HTR-8/SVneo (cell line): ENCODE measurements around the gene ALPG.

Experiments used
- DNase-seq: peaks from one replicate; pipeline ENCODE4 v3.0.0; 2011; ENCODE audit warnings: low spot score, mixed read lengths; ENCODE audit not compliant: insufficient read length
- FAIRE-seq: peaks from 2 replicates; lab custom pipeline; 2011; peaks lifted over from hg19 to GRCh38; lab: Jason Lieb, UNC

The ALPG gene

DNA sequence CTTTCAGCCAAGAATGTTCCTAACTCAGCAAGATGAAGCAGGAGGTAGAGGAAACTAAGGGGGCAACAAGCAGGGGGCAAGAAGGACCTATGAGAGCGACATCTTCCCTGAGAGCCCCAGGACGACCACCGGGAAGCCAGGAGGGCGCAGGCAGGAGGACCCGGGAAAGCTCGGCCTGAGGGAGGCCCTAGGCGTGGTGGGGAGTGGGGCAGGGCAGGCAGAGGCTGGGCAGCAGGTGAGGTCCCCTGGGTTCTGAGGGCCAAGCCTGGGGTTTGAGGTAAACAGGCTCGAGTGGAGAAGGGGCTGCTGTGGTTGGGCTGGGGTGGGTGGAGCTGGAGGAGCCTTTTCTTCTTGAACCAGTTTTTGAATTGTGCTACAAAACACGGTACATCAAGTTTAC is 48.0 kb downstream of the ALPG start:
- no peak for FAIRE-seq
- no peak for DNase-seq

DNA sequence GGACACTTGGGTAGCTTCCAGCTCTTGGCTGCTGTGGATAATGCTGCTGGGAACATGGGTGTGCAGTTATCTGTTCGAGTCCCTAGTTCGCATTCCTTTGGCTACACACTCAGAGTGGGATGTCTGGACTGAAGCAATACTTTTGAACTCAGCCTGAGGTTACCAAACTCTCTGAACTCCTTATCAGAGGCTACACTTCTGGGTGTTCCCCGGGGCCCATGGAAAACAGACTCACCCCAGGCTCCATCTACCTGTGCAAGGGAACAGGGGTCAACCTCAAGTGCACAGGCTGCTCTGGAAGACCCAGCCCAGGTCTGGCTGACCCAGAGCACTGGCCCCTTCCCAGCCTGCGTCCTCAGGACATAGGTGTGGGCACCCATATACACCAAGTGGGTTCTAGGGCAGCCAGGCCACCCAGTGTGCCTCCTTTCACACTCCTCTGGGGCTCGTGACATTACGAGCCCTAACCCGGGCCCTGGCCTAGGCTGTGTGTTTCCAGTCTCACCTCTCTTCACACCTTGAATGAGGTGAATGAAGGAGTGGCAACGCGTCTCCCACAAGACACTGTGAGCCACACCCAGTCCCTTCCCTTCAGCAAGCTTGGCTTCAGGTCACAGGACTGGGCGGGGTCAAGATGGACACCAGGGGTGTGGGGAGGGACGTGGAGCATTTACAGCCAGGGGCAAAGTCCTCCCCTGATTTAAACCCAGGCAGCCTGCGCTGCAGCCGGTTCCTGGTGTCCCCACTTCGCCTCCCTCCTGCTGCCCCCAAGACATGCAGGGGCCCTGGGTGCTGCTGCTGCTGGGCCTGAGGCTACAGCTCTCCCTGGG is 49.0 kb downstream of the ALPG start, which contains the start of gene ALPI:
Gene ALPI, plus strand, starts transcription at position 728 of the 830 bp plus-strand sequence. Its CDS starts 47 bp downstream, at position 775.
- no peak for FAIRE-seq
- no peak for DNase-seq

DNA sequence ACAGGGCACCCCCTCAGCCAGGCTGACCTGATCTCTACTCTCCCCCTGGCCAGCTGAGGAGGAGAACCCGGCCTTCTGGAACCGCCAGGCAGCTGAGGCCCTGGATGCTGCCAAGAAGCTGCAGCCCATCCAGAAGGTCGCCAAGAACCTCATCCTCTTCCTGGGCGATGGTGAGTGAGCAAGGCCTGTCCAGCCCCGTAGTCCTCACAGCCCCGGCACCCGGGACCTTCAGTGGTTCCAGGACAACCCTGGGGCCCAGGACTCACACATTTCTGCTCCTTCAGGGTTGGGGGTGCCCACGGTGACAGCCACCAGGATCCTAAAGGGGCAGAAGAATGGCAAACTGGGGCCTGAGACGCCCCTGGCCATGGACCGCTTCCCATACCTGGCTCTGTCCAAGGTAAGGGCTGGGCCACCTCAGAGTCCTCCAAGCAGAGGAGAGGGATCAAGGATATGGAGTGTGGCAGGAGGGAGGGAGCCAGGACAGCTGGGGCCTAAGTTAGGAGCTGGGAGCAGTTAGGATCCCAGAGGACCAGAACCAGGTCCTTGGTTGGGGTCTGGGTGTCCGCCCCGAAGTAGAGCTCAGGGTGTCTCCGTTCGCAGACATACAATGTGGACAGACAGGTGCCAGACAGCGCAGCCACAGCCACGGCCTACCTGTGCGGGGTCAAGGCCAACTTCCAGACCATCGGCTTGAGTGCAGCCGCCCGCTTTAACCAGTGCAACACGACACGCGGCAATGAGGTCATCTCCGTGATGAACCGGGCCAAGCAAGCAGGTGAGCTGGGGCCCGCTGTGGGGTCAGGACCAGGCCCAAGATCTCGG is 49.9 kb downstream of the ALPG start:
- DNase-seq, result no peak
- FAIRE-seq, result no peak

DNA sequence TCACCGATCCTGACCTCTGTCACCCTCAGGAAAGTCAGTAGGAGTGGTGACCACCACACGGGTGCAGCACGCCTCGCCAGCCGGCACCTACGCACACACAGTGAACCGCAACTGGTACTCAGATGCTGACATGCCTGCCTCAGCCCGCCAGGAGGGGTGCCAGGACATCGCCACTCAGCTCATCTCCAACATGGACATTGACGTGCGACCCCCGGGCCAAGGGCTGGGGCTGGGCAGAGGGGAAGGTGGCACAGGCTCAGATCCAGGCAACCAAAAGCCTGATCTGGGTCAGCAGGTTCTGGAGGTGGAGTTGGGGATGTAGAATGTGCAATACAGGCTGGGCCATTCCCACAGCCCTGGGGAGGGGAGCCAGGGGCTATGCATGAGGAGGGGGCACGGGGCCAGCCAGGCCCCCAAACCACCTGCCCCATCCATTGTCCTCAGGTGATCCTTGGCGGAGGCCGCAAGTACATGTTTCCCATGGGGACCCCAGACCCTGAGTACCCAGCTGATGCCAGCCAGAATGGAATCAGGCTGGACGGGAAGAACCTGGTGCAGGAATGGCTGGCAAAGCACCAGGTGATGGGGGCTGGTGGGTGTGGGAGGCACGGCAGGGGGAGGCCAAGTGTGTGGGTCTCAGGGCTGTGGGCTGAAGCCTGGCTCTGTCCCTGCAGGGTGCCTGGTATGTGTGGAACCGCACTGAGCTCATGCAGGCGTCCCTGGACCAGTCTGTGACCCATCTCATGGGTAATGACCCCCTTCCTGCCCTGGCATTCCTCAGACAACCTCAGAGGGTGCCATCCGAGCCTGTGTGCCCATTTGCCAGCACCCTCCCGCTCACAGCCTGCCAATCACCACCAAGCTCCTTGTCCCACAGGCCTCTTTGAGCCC is 50.7 kb downstream of the ALPG start:
- FAIRE-seq (no peak), DNase-seq (no peak)

DNA sequence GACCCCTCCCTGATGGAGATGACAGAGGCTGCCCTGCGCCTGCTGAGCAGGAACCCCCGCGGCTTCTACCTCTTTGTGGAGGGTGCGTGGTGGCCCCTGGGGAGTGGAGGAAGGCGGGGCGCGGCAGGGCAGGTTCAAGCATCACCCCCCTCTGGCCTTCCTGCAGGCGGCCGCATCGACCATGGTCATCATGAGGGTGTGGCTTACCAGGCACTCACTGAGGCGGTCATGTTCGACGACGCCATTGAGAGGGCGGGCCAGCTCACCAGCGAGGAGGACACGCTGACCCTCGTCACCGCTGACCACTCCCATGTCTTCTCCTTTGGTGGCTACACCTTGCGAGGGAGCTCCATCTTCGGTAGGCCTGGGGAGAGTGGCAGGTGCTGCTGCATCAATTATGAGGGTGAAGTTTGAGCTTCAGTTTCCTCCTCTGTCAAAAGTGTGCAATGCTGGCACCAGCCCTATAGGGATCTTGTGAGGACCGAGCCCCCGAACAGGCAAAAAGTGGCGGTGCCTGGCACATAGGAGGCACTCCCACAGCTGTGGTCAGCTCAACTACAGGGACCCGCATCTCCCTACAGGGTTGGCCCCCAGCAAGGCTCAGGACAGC is 51.5 kb downstream of the ALPG start:
- DNase-seq (no peak), FAIRE-seq (no peak)

DNA sequence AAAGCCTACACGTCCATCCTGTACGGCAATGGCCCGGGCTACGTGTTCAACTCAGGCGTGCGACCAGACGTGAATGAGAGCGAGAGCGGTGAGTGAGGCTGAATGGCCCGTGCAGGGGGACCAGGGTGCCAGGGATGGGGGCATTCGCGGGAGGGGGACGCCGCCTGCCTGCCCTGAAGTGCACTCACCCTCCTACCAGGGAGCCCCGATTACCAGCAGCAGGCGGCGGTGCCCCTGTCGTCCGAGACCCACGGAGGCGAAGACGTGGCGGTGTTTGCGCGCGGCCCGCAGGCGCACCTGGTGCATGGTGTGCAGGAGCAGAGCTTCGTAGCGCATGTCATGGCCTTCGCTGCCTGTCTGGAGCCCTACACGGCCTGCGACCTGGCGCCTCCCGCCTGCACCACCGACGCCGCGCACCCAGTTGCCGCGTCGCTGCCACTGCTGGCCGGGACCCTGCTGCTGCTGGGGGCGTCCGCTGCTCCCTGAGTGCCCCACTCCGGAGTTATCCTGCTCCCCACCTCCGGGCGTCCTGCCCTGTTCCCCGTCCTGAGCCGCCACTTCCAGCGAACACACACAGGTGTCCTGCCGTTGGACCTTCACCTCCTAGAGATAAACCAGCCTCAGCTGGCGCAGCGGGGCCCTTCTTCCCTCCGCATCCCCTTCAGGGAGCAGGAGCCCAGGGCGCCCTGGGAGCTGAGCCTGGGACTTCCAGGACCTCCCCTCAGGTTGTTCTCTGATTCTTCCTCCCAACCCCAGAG is 52.2 kb downstream of the ALPG start:
- FAIRE-seq (no peak), DNase-seq (no peak)

DNA sequence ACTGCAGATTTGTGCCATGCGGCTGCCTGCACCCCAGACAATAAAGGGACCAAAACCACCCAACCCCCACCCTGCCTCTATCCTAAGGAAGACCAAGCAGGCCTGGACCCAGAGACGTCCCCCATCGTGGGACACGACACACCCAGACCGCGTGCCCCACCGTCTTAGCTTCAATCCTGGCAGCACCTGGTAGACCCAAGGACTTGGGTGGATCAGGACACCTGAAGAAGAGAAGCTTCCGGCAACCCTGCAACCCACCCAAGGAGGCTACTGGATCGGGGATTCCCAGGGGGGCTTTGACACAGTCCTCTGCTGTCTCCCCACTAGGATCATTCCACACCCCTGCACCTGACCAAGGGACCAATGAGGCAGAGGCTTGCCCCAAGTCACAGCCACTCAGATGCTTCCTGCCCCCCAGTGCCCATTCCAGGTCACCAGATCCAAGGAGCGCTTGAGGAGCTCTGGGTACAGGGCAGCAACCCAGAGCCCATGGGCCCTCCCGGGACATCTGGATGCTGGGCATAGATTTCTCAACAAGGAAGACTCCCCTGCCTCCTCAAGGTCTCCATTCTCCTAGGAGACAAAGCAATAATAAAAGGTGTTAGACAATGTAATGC is 52.9 kb downstream of the ALPG start:
- no peak for DNase-seq
- no peak for FAIRE-seq

DNA sequence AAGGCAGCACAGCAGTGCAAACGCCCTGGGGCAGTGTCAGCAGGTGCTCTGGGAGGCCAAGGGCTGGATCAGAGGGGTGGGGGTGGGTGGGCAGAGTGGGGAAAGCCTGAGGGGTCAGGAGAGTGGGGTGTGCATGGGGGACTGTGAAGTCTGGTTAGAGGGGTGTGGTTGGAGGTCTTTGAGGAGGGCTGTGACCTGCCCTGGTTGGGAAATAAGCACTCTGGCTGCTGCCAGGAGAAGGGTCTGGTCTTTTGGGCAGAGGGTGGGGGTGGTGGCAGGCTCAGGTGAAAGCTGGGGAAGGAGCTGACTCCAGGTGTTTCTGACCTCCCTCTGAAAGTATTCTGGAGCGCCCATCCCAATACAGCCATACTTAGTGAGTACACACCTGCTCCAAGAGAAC is 53.5 kb downstream of the ALPG start:
- no peak for FAIRE-seq

More for the DNA sequence above, 53.5 kb downstream of the ALPG start:
- DNase-seq, result no peak
